ENCODE results near the gene PHGDH. TPM values are rescaled to one million over a fixed set of nuclear protein-coding genes. Genes with fewer than 3 reads are reported as not detected.

The PHGDH gene
- total and polyA plus RNA-seq, 2 of the 13 experiments (the other 11 are each of a cell fraction or from before 2014, with no cell fraction given) = 95.8 to 133 TPM

- TF ChIP-seq HMGXB4 (CRISPR knock-in tag; IDR thresholded peaks at IDR 0.05; ENCODE audit: borderline replicate concordance in 1 of 2, low read depth in 1 of 2) = 0 out of 4 replicates have a peak, but pooled peaks of 1 of the 2 experiments have one; percentile 25
- TF ChIP-seq ZNF343 (CRISPR knock-in tag; IDR thresholded peaks at IDR 0.05) = no peak
- no peak for TF ChIP-seq ZFP41 (CRISPR knock-in tag; IDR thresholded peaks at IDR 0.05; ENCODE audit: borderline replicate concordance)
- no peak for TF ChIP-seq EEA1 (CRISPR knock-in tag; IDR thresholded peaks at IDR 0.05; ENCODE audit: borderline replicate concordance)
- TF ChIP-seq CREB1 (IDR thresholded peaks at IDR 0.05) = no peak
- no peak for TF ChIP-seq CREB1 (CRISPR knock-in tag; IDR thresholded peaks at IDR 0.05)
- no peak for TF ChIP-seq SMYD3 (CRISPR knock-in tag; IDR thresholded peaks at IDR 0.05)
- TF ChIP-seq ZFP82 (CRISPR knock-in tag; IDR thresholded peaks at IDR 0.05; ENCODE audit: borderline replicate concordance) = no peak
- no peak for TF ChIP-seq PHF5A (CRISPR knock-in tag; IDR thresholded peaks at IDR 0.05; ENCODE audit: low read depth, unreplicated experiment)
- TF ChIP-seq, protein P1, sequence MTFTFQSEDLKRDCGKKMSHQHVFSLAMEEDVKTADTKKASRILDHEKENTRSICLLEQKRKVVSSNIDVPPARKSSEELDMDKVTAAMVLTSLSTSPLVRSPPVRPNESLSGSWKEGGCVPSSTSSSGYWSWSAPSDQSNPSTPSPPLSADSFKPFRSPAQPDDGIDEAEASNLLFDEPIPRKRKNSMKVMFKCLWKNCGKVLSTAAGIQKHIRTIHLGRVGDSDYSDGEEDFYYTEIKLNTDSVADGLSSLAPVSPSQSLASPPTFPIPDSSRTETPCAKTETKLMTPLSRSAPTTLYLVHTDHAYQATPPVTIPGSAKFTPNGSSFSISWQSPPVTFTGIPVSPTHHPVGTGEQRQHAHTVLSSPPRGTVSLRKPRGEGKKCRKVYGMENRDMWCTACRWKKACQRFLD (CRISPR knock-in tag; IDR thresholded peaks at IDR 0.05; ENCODE audit: borderline replicate concordance) = no peak
- TF ChIP-seq ZNF713 (CRISPR knock-in tag; IDR thresholded peaks at IDR 0.05) = no peak
- no peak for TF ChIP-seq PHB2 (IDR thresholded peaks at IDR 0.05; ENCODE audit: partially characterized antibody)
- no peak for TF ChIP-seq MIER2 (CRISPR knock-in tag; IDR thresholded peaks at IDR 0.05)
- TF ChIP-seq HNRNPL (IDR thresholded peaks at IDR 0.05; ENCODE audit: low read depth, low read length) = no peak
- TF ChIP-seq, protein P2, sequence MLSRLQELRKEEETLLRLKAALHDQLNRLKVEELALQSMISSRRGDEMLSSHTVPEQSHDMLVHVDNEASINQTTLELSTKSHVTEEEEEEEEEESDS (CRISPR knock-in tag; IDR thresholded peaks at IDR 0.05; ENCODE audit: borderline replicate concordance) = no peak
- 0 out of 2 replicates have a peak, but pooled peaks have one; percentile 36 for TF ChIP-seq FOXJ3 (CRISPR knock-in tag; IDR thresholded peaks at IDR 0.05; ENCODE audit: borderline replicate concordance)
- no peak for TF ChIP-seq NFYB (CRISPR knock-in tag; IDR thresholded peaks at IDR 0.05)
- no peak for TF ChIP-seq AGO2 (optimal IDR thresholded peaks at IDR 0.05; ENCODE audit: low read depth, low read length)
- TF ChIP-seq, protein P3, sequence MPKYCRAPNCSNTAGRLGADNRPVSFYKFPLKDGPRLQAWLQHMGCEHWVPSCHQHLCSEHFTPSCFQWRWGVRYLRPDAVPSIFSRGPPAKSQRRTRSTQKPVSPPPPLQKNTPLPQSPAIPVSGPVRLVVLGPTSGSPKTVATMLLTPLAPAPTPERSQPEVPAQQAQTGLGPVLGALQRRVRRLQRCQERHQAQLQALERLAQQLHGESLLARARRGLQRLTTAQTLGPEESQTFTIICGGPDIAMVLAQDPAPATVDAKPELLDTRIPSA (CRISPR knock-in tag; IDR thresholded peaks at IDR 0.05; ENCODE audit: borderline replicate concordance) = no peak
- TF ChIP-seq CCDC6 (CRISPR knock-in tag; IDR thresholded peaks at IDR 0.05) = 0 out of 2 replicates have a peak, but pooled peaks have one; percentile 37
- TF ChIP-seq, protein P4, sequence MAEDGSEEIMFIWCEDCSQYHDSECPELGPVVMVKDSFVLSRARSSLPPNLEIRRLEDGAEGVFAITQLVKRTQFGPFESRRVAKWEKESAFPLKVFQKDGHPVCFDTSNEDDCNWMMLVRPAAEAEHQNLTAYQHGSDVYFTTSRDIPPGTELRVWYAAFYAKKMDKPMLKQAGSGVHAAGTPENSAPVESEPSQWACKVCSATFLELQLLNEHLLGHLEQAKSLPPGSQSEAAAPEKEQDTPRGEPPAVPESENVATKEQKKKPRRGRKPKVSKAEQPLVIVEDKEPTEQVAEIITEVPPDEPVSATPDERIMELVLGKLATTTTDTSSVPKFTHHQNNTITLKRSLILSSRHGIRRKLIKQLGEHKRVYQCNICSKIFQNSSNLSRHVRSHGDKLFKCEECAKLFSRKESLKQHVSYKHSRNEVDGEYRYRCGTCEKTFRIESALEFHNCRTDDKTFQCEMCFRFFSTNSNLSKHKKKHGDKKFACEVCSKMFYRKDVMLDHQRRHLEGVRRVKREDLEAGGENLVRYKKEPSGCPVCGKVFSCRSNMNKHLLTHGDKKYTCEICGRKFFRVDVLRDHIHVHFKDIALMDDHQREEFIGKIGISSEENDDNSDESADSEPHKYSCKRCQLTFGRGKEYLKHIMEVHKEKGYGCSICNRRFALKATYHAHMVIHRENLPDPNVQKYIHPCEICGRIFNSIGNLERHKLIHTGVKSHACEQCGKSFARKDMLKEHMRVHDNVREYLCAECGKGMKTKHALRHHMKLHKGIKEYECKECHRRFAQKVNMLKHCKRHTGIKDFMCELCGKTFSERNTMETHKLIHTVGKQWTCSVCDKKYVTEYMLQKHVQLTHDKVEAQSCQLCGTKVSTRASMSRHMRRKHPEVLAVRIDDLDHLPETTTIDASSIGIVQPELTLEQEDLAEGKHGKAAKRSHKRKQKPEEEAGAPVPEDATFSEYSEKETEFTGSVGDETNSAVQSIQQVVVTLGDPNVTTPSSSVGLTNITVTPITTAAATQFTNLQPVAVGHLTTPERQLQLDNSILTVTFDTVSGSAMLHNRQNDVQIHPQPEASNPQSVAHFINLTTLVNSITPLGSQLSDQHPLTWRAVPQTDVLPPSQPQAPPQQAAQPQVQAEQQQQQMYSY (CRISPR knock-in tag; IDR thresholded peaks at IDR 0.05) = no peak
Measured at GRCh38 chr1:119743776-119744597, 32.3 kb downstream of the PHGDH start (continued).

All from HepG2 (cell line).